ENCODE measurements around the gene SMG6.
"Not testable (repeated sequence)": the region's sequence is repeated elsewhere in the genome, so short reads cannot be mapped to it uniquely, and the experiment has no call there.

Gene SMG6

GRCh38 chr17:2019723-2020122 lies 283.9 kb downstream of the SMG6 start:
- no peak for DNase-seq

- no peak for DNase-seq
Observed at GRCh38 chr17:2018716-2019510, 284.7 kb downstream of the SMG6 start.

GRCh38 chr17:2017274-2017941 lies 286.2 kb downstream of the SMG6 start:
- DNase-seq = peak; percentile 82

GRCh38 chr17:2016494-2016893 lies 287.1 kb downstream of the SMG6 start:
- no peak for DNase-seq

- no peak for DNase-seq
Observed at GRCh38 chr17:2015314-2015713, 288.3 kb downstream of the SMG6 start.

- no peak for DNase-seq
Observed at GRCh38 chr17:2013994-2014317, 289.6 kb downstream of the SMG6 start.

GRCh38 chr17:2013220-2013993 lies 290.2 kb downstream of the SMG6 start:
- DNase-seq = not testable (repeated sequence)

GRCh38 chr17:2012499-2012898 lies 291.1 kb downstream of the SMG6 start:
- DNase-seq = no peak

- DNase-seq = peak; percentile 19
Observed at GRCh38 chr17:2011411-2012371, 291.9 kb downstream of the SMG6 start.

Data from RPMI8226 (cell line).